SJCRH30 (cell line): ENCODE results near the gene NAGLU. TPM values are rescaled to one million over a fixed set of nuclear protein-coding genes. Genes with fewer than 3 reads are reported as not detected.
A peak's percentile ranks its signal among the peaks of the same experiment; 100 is the strongest.
"Not testable (repeated sequence)": the region's sequence is repeated elsewhere in the genome, so short reads cannot be mapped to it uniquely, and the experiment has no call there.

ENCODE experiments used
- DNase-seq, 2 experiments: peaks; one replicate each; pipeline ENCODE4 v3.0.0-alpha.2; 2015 to 2020
- H3K27ac ChIP-seq: fragments of 250-450 bp; sonication (Bioruptor Pico); 2 replicates; pipeline ENCODE4 v1.5.1; 2020; ENCODE audit warnings: mild to moderate bottlenecking, moderate library complexity
- H3K27me3 ChIP-seq: fragments of 250-450 bp; sonication (Bioruptor Pico); 2 replicates; pipeline ENCODE4 v1.5.1; 2020; ENCODE audit warnings: mild to moderate bottlenecking, moderate library complexity
- H3K36me3 ChIP-seq: fragments of 250-450 bp; sonication (Bioruptor Pico); 2 replicates; pipeline ENCODE4 v1.5.1; 2020; ENCODE audit warnings: mild to moderate bottlenecking, moderate library complexity
- H3K4me1 ChIP-seq: fragments of 250-450 bp; sonication (Bioruptor Pico); 2 replicates; pipeline ENCODE4 v1.5.1; 2020; ENCODE audit warnings: mild to moderate bottlenecking, moderate library complexity
- H3K4me3 ChIP-seq: fragments of 250-450 bp; sonication (Bioruptor Pico); 2 replicates; pipeline ENCODE4 v1.5.1; 2020; ENCODE audit warnings: mild to moderate bottlenecking, moderate library complexity
- H3K9me3 ChIP-seq: fragments of 250-450 bp; sonication (Bioruptor Pico); replicated peaks from 2 replicates; pipeline ENCODE4 v1.5.1; 2020; ENCODE audit warnings: mild to moderate bottlenecking, moderate library complexity
- total RNA-seq: library from RNA; depleted of rRNA; stranded (reverse); fragments of >200 nt; shearing (Covaris generic); gene quantifications from 2 replicates; pipeline ENCODE4 v1.2.3, GENCODE V29; 2014

The NAGLU gene
- total RNA-seq, 1 experiment from 2014 or later: 22.2 TPM

DNA sequence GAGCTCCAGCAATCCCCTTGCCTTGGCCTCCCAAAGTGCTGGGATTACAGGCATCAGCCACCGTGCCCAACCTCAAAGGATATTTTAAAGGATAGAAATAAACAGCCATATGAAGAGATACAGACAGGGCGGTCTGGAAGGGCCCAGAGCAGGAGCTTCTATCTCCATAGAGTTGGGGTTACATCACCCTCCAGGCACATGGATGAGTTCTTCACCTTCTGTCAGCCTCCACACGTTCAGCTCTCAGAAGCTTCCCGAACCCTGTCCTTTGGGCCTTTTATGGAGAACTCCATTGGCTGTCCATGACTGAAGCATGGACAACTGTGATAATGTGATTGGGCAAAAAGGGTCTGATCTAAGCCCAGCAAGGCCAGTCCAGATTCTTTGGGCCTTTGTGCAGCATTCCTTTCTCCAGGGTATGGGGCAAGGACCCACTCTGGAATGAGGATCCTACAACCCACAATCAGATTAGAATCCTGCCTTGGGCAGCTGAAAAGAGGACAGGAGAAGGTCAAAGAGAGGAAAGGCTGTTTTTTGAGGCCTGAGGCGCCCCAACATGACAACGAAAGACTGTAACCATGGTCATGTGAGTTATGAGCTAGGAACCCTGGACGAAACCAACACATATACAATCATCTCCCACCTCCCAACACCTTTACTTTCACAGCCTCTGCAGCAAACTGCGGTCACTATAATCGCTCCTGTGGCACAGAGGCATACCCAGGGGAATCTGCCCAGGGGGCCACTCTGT, 9.9 kb downstream of the NAGLU start:
- H3K4me3 ChIP-seq, H3K36me3 ChIP-seq, H3K4me1 ChIP-seq, H3K27ac ChIP-seq, DNase-seq, H3K27me3 ChIP-seq, H3K9me3 ChIP-seq: not testable (repeated sequence)

DNA sequence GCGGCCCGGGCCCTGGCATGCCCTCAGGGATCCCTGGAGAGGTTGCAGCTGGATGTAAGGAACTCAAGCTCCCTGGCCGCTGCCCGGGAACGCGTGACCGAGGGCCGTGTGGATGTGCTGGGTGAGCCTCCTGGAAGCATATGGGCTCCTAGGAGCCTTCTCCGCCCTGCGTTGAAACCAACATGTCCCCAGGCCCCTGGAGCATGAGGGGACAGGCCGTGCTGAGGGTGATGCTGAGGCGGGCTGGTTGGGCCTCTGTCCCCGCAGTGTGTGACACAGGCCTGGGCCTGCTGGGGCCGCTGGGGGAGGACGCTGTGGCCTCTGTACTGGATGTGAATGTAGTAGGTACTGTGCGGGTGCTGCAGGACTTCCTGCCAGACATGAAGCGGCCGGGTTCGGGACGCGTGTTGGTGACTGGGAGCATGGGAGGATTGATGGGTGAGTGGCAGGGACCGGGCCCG, 11.0 kb downstream of the NAGLU start:
- Histone ChIP-seq H3K4me3 (no peak overlapping the region), H3K36me3 (peaks cover 2% of the 10 kb centered on the region; the same call in 1 of the 2 replicates), H3K9me3 (no peaks in the 10 kb centered on the region), H3K4me1 (no peaks in the 10 kb centered on the region), H3K27me3 (no peaks in the 10 kb centered on the region), H3K27ac (no peak overlapping the region)
- no peak for DNase-seq

GRCh38 chr17:42547698-42548069, 11.6 kb downstream of the NAGLU start:
- Histone ChIP-seq H3K27me3 (no peaks in the 10 kb centered on the region), H3K9me3 (no peaks in the 10 kb centered on the region), H3K27ac (no peak overlapping the region), H3K4me1 (no peaks in the 10 kb centered on the region), H3K36me3 (no peaks in the 10 kb centered on the region; the same call in 1 of the 2 replicates), H3K4me3 (no peak overlapping the region)
- DNase-seq: no peak

DNA sequence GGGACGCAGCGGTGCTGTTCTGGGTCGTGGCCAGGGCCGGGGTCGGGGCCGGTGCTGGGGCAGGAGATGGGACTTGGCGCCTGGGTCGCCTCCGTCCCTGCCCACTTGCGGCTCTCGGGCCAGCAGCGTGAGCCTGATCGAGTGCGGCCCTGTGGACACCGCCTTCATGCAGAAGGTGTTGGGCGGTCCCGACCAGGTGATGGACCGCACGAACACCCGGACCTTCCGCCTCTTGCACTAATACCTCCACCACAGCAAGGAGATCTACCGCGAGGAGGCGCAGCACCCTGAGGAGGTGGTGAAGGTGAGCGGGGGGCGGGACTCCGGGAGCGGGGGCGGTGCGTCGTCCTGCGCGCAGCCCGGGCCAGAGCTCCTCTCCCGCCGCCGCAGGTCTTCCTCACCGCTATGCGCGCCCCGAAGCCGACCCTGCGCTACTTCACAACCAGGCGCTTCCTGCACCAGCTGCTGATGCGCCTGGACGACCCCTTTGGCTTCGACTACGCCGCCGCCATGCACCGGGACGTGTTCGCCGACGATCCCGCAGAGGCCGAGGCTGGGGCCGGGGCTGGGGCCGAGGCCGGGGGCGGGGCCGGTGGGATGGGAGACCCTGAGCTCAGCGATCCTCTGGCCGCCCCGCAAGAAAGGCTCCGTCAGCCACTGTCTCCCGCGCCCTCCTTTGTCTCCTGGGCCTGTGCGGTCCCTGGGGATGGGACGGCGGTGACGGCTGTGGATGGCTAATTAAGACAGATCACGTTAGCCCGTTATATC, 12.2 kb downstream of the NAGLU start:
- H3K4me1 ChIP-seq: no peaks in the 10 kb centered on the region
- H3K4me3 ChIP-seq: no peak overlapping the region
- no peak overlapping the region for H3K27ac ChIP-seq
- H3K27me3 ChIP-seq: no peaks in the 10 kb centered on the region
- DNase-seq: no peak
- H3K36me3 ChIP-seq: no peaks in the 10 kb centered on the region; the same call in 1 of the 2 replicates
- H3K9me3 ChIP-seq: no peaks in the 10 kb centered on the region

DNA sequence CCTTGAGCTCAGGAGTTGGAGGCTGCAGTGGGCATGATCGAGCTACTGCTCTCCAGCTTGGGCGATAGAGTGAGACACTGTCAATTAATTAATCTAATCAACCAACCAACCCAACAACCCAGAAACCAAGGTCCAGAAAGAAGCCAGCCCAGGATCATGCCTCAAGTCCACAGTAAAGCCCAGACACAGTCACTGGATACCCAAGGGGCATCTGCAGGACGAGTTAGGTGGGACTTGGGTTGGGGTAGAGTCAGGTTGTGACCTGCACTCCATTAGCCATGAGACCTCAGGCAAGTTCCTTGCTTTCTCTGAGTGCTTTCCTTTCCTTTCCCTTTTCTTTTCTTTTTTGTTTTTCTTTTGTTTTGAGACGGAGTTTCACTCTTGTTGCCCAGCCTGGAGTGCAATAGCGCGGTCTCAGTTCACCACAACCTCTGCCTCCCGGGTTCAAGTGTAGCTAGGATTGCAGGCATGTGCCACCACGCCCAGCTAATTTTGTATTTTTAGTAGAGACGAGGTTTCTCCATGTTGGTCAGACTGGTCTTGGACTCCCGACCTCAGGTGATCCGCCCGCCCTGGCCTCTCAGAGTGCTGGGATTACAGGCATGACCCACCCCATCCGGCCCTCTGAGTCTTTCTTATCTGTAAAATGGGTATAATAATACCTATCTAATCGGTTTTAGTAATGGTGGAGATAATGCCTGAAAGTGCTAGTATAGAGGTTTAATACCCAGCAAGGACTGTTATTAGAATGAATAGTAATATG, 13.1 kb downstream of the NAGLU start:
- Histone ChIP-seq H3K27ac (no peak overlapping the region), H3K9me3 (no peaks in the 10 kb centered on the region), H3K4me3 (no peak overlapping the region), H3K4me1 (no peaks in the 10 kb centered on the region), H3K36me3 (no peaks in the 10 kb centered on the region), H3K27me3 (no peaks in the 10 kb centered on the region)
- no peak for DNase-seq

DNA sequence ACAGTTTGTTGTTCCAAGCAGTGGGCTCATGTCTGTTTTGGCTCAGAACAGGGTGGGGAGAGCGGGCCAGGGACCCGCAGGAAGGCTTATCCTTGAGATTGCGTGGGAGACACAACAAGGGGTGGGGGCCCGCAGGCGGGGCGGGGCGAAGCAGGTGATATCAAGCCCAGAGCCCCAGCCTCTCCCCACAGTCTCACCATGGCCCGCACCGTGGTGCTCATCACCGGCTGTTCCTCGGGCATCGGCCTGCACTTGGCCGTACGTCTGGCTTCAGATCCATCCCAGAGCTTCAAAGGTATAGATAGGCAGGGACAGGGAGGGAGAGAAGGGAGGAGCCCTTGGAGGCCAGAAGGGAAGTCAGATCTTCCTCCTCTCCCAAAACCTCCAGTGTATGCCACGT, 16.7 kb downstream of the NAGLU start, which contains the start of gene HSD17B1:
Gene HSD17B1, plus strand, starts transcription at position 188 of the 400 bp plus-strand sequence. Its CDS starts 11 bp downstream, at position 199.
- not testable (repeated sequence) for H3K27me3 ChIP-seq, DNase-seq, H3K9me3 ChIP-seq, H3K4me1 ChIP-seq, H3K4me3 ChIP-seq, H3K27ac ChIP-seq, H3K36me3 ChIP-seq

- no peak overlapping the region for H3K27ac ChIP-seq
Observed at GRCh38 chr17:42553161-42553818, 17.2 kb downstream of the NAGLU start.

DNA sequence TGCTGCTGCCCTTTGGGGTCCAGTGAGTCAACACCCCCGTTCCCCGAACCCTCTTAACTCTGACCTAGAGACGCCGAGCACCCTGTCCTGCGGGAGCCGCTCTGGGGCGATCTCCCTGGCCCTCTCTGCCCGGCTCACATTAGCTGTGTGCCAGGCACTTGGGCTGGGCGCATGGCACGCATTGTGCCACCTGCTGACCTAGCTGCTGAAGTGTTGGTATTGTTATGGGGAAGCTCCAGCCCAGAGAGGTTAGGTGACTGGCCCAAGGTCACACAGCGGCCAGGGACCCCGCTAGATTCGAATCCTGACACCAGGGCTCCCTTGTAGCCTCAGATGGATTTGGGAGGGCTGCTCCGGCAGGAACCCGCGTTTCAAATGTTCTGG, 17.8 kb downstream of the NAGLU start:
- DNase-seq: no peak
- Histone ChIP-seq H3K4me3 (peak overlapping the region; percentile 90), H3K36me3 (no peaks in the 10 kb centered on the region), H3K4me1 (no peaks in the 10 kb centered on the region), H3K27ac (peak overlapping the region; percentile 59; the same call in 1 of the 2 replicates), H3K9me3 (no peaks in the 10 kb centered on the region), H3K27me3 (no peaks in the 10 kb centered on the region)

More at GRCh38 chr17:42553161-42553818, 17.2 kb downstream of the NAGLU start:
- Histone ChIP-seq H3K27me3 (no peaks in the 10 kb centered on the region), H3K4me3 (no peak overlapping the region), H3K36me3 (no peaks in the 10 kb centered on the region), H3K4me1 (no peaks in the 10 kb centered on the region), H3K9me3 (no peaks in the 10 kb centered on the region)
- no peak for DNase-seq

DNA sequence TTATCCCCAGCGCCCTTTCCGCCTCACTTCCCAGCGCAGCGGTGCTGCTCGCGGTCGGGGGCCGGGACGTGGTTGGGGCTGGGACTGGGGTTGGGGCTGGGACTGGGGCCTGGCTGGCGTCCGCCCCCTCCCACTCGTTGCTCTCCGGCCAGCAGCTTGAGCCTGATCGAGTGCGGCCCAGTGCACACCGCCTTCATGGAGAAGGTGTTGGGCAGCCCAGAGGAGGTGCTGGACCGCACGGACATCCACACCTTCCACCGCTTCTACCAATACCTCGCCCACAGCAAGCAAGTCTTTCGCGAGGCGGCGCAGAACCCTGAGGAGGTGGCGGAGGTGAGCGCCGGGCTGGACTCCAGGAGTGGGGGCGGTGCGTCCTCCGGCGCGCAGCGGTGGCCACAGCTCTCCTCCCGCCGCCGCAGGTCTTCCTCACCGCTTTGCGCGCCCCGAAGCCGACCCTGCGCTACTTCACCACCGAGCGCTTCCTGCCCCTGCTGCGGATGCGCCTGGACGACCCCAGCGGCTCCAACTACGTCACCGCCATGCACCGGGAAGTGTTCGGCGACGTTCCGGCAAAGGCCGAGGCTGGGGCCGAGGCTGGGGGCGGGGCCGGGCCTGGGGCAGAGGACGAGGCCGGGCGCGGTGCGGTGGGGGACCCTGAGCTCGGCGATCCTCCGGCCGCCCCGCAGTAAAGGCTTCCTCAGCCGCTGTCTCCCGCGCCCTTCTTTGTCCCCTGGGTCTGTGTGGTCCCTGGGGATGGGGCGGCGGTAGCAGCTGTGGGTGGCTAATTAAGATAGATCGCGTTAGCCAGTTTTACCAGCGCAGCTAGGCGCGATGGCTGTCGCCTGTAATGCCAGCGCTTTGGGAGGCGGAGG, 18.4 kb downstream of the NAGLU start:
- Histone ChIP-seq H3K27ac (peak overlapping the region; percentile 59), H3K27me3 (no peaks in the 10 kb centered on the region), H3K36me3 (no peaks in the 10 kb centered on the region), H3K4me1 (no peaks in the 10 kb centered on the region), H3K9me3 (no peaks in the 10 kb centered on the region), H3K4me3 (peak overlapping the region; percentile 90)
- peak; percentile 90 for DNase-seq

DNA sequence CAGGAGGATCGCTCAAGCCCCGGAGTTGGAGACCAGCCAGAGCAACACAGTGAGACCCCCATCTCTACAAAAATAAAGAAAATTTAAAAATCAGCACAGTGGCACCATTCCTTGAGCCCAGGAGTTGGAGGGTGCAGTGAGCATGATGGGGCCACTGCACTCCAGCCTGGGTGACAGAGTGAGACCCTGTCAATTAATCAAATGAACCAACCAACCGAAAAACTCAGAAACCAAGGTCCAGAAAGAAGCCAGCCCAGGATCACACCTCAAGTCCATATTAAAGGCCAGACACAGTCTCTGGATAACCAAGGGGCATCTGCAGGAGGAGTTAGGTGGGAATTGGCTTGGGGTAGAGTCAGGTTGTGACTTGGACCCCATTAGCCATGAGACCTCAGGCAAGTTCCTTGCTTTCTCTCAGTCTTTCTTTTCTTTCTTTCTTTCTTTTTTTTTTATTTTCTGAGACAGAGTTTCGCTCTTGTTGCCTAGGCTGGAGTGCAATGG, 19.1 kb downstream of the NAGLU start:
- DNase-seq: no peak
- Histone ChIP-seq H3K27me3 (no peaks in the 10 kb centered on the region), H3K4me3 (peak overlapping the region; percentile 90), H3K9me3 (no peaks in the 10 kb centered on the region), H3K36me3 (no peaks in the 10 kb centered on the region), H3K4me1 (no peaks in the 10 kb centered on the region), H3K27ac (peak overlapping the region; percentile 59)

- not testable (repeated sequence) for H3K4me1 ChIP-seq, H3K4me3 ChIP-seq, H3K36me3 ChIP-seq, H3K27ac ChIP-seq, H3K27me3 ChIP-seq, H3K9me3 ChIP-seq
- peak; percentile 50 to 67 for DNase-seq
Observed at GRCh38 chr17:42555961-42556617, 20.0 kb downstream of the NAGLU start.

- Histone ChIP-seq H3K27ac (no peak overlapping the region), H3K4me3 (no peak overlapping the region), H3K36me3 (no peaks in the 10 kb centered on the region; the same call in 1 of the 2 replicates), H3K9me3 (no peaks in the 10 kb centered on the region), H3K4me1 (no peaks in the 10 kb centered on the region; the same call in 1 of the 2 replicates), H3K27me3 (no peaks in the 10 kb centered on the region)
- no peak for DNase-seq
Observed at GRCh38 chr17:42559075-42559474, 23.0 kb downstream of the NAGLU start.

- H3K9me3 ChIP-seq: no peaks in the 10 kb centered on the region
- no peak overlapping the region for H3K27ac ChIP-seq
- no peaks in the 10 kb centered on the region for H3K27me3 ChIP-seq
- peaks cover 3% of the 10 kb centered on the region for H3K36me3 ChIP-seq
- no peak for DNase-seq
- H3K4me1 ChIP-seq: no peaks in the 10 kb centered on the region; the same call in 1 of the 2 replicates
- no peak overlapping the region for H3K4me3 ChIP-seq
Observed at GRCh38 chr17:42560246-42560645, 24.2 kb downstream of the NAGLU start.
